Ectodermal cell (in vitro differentiated cells): ENCODE measurements around the gene HNRNPH1.

ENCODE experiments used
- H3K27ac ChIP-seq: 2 replicates; pipeline ENCODE4 v1.7.0; 2013; ENCODE audit warnings: mild to moderate bottlenecking, low read depth, low read length; ENCODE audit not compliant: insufficient read depth, poor library complexity, severe bottlenecking
- H3K27me3 ChIP-seq: 2 replicates; pipeline ENCODE4 v1.7.0; 2013; ENCODE audit warnings: mild to moderate bottlenecking, low read length; ENCODE audit not compliant: insufficient read depth, control insufficient read depth, poor library complexity, severe bottlenecking
- H3K36me3 ChIP-seq: one replicate; pipeline ENCODE4 v1.7.0; 2013; ENCODE audit warnings: low read length; ENCODE audit not compliant: control insufficient read depth, insufficient read depth
- H3K4me1 ChIP-seq: one replicate; pipeline ENCODE4 v1.7.0; 2013; ENCODE audit warnings: low read length; ENCODE audit not compliant: control insufficient read depth, insufficient read depth
- H3K4me3 ChIP-seq: 2 replicates; pipeline ENCODE4 v1.7.0; 2013; ENCODE audit warnings: low read depth, low read length, control low read depth; ENCODE audit not compliant: insufficient read depth
- H3K9me3 ChIP-seq: 2 replicates; pipeline ENCODE4 v1.7.0; 2013; ENCODE audit warnings: mild to moderate bottlenecking, low read length, moderate library complexity; ENCODE audit not compliant: control insufficient read depth
- WGBS, 2 experiments: methylation state at CpG; one replicate each; pipeline ENCODE4 v1.1.7; 2013; ENCODE audit warnings: missing lambda C conversion rate in 2 of 2; 5-methylcytosine and 5-hydroxymethylcytosine counted together

The HNRNPH1 gene

GRCh38 chr5:179572386-179572785 lies 51.1 kb downstream of the HNRNPH1 start:
- H3K9me3 ChIP-seq = no peaks in the 10 kb centered on the region
- no peaks in the 10 kb centered on the region for H3K27me3 ChIP-seq
- 96% methylated on average over 8 of the region's 8 CpGs for WGBS, 2 experiments
- H3K36me3 ChIP-seq = peaks cover 38% of the 10 kb centered on the region
- H3K27ac ChIP-seq = no peak overlapping the region
- no peak overlapping the region for H3K4me3 ChIP-seq
- no peaks in the 10 kb centered on the region for H3K4me1 ChIP-seq

GRCh38 chr5:179568721-179569120 lies 54.8 kb downstream of the HNRNPH1 start:
- Histone ChIP-seq H3K27me3 (no peaks in the 10 kb centered on the region), H3K4me1 (no peaks in the 10 kb centered on the region), H3K9me3 (no peaks in the 10 kb centered on the region), H3K4me3 (no peak overlapping the region), H3K27ac (no peak overlapping the region), H3K36me3 (peaks cover 39% of the 10 kb centered on the region)
- 95 to 96% methylated on average over 7 of the region's 7 CpGs for WGBS, 2 experiments

GRCh38 chr5:179564526-179564925 lies 58.9 kb downstream of the HNRNPH1 start:
- Histone ChIP-seq H3K4me1 (no peaks in the 10 kb centered on the region), H3K9me3 (no peaks in the 10 kb centered on the region), H3K4me3 (no peak overlapping the region), H3K27me3 (no peaks in the 10 kb centered on the region), H3K36me3 (peaks cover 43% of the 10 kb centered on the region), H3K27ac (no peak overlapping the region)
- WGBS, 2 experiments = 73 to 100% methylated on average over 1 to 2 of the region's 2 CpGs
